HT1080 (cell line): ENCODE results near the gene NRCAM. TPM values are rescaled to one million over a fixed set of nuclear protein-coding genes. Genes with fewer than 3 reads are reported as not detected.
"Not testable (repeated sequence)": the region's sequence is repeated elsewhere in the genome, so short reads cannot be mapped to it uniquely, and the experiment has no call there.

Experiments used
- DNase-seq: peaks from one replicate; pipeline ENCODE4 v3.0.0-alpha.2; 2015; ENCODE audit warnings: low read depth
- total RNA-seq: library from RNA; depleted of rRNA; stranded (reverse); fragments of >200 nt; shearing (Covaris generic); gene quantifications from 2 replicates; pipeline ENCODE4 v1.2.3, GENCODE V29; 2014

Gene NRCAM
- total RNA-seq, 1 experiment from 2014 or later = 14.6 TPM

GRCh38 chr7:108285003-108285368 lies 171.2 kb downstream of the NRCAM start:
- no peak for DNase-seq

GRCh38 chr7:108284349-108285002 lies 171.8 kb downstream of the NRCAM start:
- no peak for DNase-seq

- no peak for DNase-seq
These were observed 173.0 kb downstream of the NRCAM start for GRCh38 chr7:108283252-108283651.

- DNase-seq = no peak
These were observed 173.7 kb downstream of the NRCAM start for GRCh38 chr7:108282427-108282996.

GRCh38 chr7:108280136-108280535 lies 176.1 kb downstream of the NRCAM start:
- DNase-seq = no peak

DNA sequence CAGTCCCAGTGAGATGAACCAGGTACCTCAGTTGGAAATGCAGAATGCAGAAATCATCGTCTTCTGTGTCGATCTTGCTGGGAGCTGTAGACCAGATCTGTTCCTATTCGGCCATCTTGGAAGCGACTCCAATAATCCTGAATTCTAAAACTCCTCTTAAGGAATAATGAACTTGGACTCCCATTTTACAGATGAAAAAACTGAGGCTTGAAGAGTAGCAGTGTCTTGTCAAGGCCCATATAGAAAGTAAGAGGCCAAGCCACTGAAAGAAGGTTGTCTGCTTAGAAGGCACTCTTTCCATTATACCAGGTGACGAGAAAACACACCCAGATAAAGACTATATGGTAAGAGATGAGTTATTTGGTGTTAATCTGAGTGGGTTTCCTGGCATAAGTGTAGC lies 177.5 kb downstream of the NRCAM start:
- DNase-seq = no peak

DNA sequence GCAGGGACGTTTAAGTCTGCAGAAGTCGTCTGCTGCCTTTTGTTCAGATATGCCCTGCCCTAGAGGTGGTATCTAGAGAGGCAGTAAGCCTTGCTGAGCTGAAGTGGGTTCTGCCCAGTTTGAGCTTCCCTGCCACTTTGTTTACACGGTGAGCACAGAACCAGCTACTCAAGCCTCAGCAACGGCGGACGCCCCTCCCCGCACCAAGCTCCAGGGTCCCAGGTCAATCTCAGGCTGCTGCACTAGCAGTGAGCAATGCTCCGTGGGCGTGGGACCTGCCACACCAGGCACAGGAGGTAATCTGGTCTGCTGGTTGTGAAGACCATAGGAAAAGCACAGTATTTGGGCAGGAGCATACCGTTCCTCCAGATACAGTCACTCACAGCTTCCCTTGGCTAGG lies 178.0 kb downstream of the NRCAM start:
- no peak for DNase-seq

GRCh38 chr7:108274447-108274846 lies 181.8 kb downstream of the NRCAM start:
- not testable (repeated sequence) for DNase-seq

DNA sequence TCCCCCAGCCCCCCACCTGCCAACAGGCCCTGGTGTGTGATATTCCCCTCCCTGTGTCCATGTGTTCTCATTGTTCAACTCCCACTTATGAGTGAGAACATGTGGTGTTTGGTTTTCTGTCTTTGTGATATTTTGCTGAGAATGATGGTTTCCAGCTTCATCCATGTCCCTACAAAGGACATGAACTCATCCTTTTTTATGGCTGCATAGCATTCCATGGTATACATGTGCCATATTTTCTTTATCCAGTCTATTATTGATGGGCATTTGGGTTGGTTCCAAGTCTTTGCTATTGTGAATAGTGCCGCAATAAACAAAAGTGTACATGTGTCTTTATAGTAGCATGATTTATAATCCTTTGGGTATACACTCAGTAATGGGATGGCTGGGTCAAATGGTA lies 183.3 kb downstream of the NRCAM start:
- not testable (repeated sequence) for DNase-seq

DNA sequence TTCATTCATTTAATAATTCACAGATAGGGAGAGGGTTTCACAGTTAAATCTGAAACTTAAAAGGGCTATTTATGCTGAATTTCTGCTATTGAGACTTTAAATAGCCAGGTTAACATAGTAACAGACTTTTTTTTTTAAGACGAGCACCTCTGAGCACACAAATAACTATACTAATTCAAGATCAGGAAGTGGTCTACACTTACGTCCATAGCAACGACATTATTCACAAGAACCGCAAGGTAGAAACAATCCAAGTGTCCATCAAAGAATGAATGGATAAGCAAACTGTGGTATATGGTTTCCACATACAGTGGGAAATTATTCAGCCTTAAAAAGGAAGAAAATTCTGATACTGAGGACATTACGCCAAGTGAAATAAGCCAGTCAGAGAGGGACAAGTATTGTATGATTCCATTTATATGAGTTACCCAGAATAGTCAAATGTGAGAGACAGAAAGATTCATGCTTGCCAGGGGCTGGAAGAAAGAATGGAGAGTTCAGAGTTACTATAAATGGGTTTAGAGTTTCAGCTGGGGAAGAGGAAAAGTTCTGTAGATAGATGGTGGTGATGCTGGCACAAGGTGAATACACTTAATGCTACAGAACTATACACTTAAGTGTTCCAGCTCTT lies 185.7 kb downstream of the NRCAM start:
- DNase-seq = peak; percentile 84

- no peak for DNase-seq
These were observed 187.9 kb downstream of the NRCAM start for GRCh38 chr7:108268200-108268820.

DNA sequence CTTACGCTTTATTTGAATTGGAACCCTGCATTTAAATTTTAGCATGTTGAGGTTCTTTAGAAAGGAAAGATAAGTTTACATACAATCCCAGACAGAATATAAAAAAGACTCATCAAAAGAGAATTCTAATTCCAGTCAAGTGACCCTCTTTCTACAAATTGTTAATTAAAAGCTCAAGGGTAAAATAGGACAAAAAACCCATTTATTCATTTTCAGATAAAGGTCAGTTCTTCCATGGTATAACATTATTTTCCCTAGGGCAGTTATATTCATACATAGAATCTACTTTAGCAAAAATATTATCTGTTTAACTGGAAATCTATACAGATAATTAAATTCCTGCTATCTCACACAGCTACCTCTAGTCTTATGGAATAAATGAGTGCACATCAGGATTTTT lies 188.6 kb downstream of the NRCAM start:
- no peak for DNase-seq

DNA sequence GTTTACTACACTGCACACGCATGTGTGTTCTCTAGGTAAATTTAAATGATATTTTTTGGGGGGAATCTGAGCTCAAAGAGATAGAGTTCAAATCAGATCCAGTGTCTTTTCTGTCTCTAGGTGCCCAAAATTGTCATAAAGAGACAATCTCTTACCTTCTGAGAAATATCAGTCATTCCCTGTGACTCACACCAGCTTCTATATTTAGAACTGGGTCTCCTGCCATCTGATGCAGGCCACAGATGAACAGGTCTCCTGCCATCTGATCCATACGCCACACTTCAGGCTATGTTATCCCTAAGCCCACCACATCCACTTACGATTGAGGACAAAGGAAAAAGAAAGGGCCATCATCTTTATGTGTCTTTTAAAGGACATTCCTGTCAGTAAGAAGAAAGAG lies 189.7 kb downstream of the NRCAM start:
- peak; percentile 35 for DNase-seq

DNA sequence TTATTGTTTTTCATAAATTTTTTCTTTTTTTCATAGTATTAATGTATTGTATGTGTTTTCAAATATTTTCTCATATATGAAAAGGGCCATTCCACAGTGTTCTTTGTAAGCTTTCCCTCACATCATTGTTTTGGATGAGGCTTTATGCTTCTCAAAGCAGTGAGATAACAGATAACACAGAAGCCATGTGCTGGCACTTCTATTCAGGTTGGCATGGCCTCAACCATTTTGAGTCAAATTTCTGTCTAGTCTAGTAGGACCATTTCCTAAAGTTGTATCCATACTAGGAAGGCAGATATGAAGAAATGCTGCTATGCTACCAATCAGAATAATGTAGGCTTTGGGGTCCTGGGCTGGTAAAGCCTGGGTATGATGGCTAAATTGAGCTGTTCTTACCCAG lies 190.2 kb downstream of the NRCAM start:
- DNase-seq = no peak

GRCh38 chr7:108265007-108265406 lies 191.2 kb downstream of the NRCAM start:
- no peak for DNase-seq

DNA sequence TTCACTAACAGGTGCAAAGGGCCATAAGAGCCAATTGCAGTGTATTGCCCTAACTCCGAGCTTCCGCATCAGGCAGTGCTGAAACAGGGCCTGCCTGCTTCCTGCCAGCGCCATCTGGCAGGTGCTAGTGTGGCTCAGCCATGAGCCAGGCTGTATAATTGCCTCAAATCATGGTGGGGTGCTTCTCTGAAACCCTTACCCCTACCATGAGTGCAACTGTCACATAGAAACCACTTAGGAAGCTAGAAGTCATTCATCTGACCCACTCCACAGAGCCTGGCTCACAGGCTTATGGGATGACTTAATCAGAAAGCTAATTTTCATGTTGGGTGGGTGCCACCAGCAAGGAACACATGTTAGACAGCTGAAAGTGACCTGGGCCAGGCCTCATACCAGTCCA lies 192.8 kb downstream of the NRCAM start:
- no peak for DNase-seq

DNA sequence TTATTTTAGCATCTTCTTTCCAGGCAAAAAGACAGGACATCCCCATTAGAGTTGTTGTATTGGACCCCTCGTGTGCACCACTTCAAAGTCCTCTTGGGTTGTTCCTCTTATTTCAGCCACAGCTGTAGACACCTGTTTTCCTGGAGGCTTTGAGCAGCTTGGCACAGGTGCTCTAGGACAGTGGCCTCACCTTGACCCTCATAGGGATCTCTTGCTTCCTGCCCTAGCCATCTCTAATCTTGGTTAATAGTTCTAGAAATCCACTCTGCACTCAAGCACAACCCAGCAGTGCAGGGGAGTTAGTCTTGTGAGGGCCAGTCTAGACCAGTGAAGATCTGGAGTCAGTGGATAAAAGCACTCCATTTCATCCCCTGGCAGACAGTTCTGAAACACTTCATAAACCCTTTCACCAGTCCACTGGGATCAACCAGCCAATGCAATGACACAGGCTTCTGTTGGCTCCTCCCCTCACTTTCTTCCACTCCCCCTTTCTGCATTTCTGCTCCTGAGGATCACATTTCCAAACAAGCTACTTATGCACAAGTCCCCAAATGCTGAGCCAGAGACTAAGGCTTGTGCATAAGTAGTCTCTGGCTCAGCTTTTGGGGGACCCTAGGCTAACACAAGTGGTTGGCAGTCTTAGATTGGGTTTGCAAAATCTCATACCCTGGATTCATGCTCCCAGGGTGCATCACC lies 194.5 kb downstream of the NRCAM start:
- DNase-seq = no peak

DNA sequence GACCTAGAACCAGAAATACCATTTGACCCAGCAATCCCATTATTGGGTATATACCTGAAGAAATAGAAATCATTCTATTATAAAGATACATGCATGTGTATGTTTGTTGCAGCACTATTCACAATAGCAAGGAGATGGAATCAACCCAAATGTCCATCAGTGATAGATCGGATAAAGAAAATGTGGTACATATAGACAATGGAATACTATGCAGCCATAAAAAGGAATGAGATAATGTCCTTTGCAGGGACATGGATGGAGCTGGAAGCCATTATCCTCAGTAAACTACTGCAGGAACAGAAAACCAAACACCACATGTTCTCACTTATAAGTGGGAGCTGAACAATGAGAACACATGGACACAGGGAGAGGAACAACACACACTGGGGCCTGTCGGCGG lies 196.8 kb downstream of the NRCAM start:
- not testable (repeated sequence) for DNase-seq

- no peak for DNase-seq
These were observed 198.3 kb downstream of the NRCAM start for GRCh38 chr7:108257954-108258353.

GRCh38 chr7:108254259-108254658 lies 202.0 kb downstream of the NRCAM start:
- DNase-seq = no peak

GRCh38 chr7:108253275-108254044 lies 202.8 kb downstream of the NRCAM start:
- DNase-seq = peak; percentile 60
